ENCODE results near the gene SFRP2. TPM values are rescaled to one million over a fixed set of nuclear protein-coding genes. Genes with fewer than 3 reads are reported as not detected.

Gene SFRP2
- total and polyA plus RNA-seq, 2 of the 4 experiments (the other 2 are of a cell fraction): not detected

DNA sequence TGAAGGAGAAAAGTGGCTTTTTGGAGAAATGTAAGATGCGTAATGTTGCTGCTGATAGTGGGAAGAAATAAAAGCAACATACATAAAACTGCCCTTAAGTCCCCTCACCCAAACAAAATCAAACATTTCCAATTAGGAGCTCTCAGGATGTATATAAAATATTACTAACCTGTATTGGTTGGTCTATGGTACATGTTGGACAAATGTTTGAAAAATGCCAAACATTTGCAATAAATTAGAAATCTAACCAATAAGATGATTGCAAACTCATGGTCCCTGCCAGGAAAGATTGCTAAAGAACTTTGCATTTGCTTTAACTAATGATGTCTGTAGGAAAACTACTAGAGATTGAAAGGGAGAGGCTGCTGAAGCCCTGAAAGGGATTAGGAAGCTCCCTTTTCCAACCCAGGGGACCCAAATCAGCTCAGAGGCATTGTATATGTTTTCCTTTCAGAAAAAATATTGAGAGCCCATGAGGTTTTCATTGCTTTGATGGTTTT is 1.8 kb downstream of the SFRP2 start:
- dilution Hi-C loops (cut with HindIII; ENCODE audit: low sequenced_read_pairs, unreplicated experiment): no loop called here
- Histone ChIP-seq H3K79me1 (ENCODE audit: low read depth in 1 of 2, low read length in 2 of 2) (no peaks in the 10 kb centered on the region), H3K4me3 (ENCODE audit: insufficient read depth, low read depth, low read length) (no peak overlapping the region), H4K20me1 (ENCODE audit: insufficient read depth, low read length) (no peaks in the 10 kb centered on the region), H3K18ac (ENCODE audit: low read depth, low read length) (no peak overlapping the region), H3K9ac (ENCODE audit: low read depth, low read length) (no peak overlapping the region), H3K4me1 (ENCODE audit: control insufficient read depth, insufficient read depth, low read length) (no peaks in the 10 kb centered on the region; the same call in 1 of the 2 replicates), H3K9me1 (ENCODE audit: insufficient read depth, low read length) (no peaks in the 10 kb centered on the region), H4K8ac (ENCODE audit: low read depth in 2 of 2, low read length in 2 of 2) (no peak overlapping the region), H4K5ac (ENCODE audit: low read depth, low read length) (no peak overlapping the region), H3K27ac (ENCODE audit: insufficient read depth, low read length) (no peak overlapping the region), H2AK5ac (ENCODE audit: low read depth, low read length) (no peak overlapping the region), H3K14ac (replicated peaks; ENCODE audit: low read depth, low read length) (no peak overlapping the region), H3K36me3 (ENCODE audit: control insufficient read depth, insufficient read depth, low read length) (no peaks in the 10 kb centered on the region), H2BK5ac (ENCODE audit: low read depth, low read length, poor library complexity, severe bottlenecking) (no peak overlapping the region), H3K56ac (ENCODE audit: extremely low read depth, insufficient read depth, low read length) (no peak overlapping the region), H2BK15ac (ENCODE audit: low read depth, low read length) (no peak overlapping the region), H3K27me3 (ENCODE audit: control insufficient read depth, insufficient read depth, low read length) (peaks cover 52% of the 10 kb centered on the region), H2AK9ac (replicated peaks; ENCODE audit: low read depth, low read length, poor library complexity) (no peak overlapping the region), H2BK120ac (ENCODE audit: low read depth, low read length) (no peak overlapping the region), H3K23ac (ENCODE audit: low read depth, low read length) (no peak overlapping the region), H2AFZ (replicated peaks; ENCODE audit: low read length, poor library complexity) (no peak overlapping the region), H3K4ac (ENCODE audit: low read depth, low read length) (no peak overlapping the region), H2BK20ac (ENCODE audit: low read depth, low read length) (no peak overlapping the region), H3K4me2 (ENCODE audit: low read depth, low read length) (no peak overlapping the region), H4K91ac (ENCODE audit: insufficient read depth, low read depth, low read length) (no peak overlapping the region), H3K9me3 (ENCODE audit: control insufficient read depth, insufficient read depth, low read length) (no peaks in the 10 kb centered on the region)
- DNase-seq: no peak
- no CpG with 5 or more reads among the region's 1 CpG for WGBS, 2 experiments (ENCODE audit: extremely low coverage in 2 of 2, insufficient read length in 1 of 2)
- no TSS peak for BruUV-seq (replicated peaks)
- ChIA-PET POLR2A (ENCODE audit: unreplicated experiment) (no interaction called here), CTCF (interaction anchor here (1.0 kb wide), 1 partner anchor 8 kb away, joined by 4 read pairs; no protein-coding TSS in a partner anchor)
- intact Hi-C loops (cut with micrococcal nuclease): loop anchor here (10.0 kb wide), 1 partner anchor 718 kb away; no protein-coding TSS in a partner anchor
- in situ Hi-C loops (cut with MboI; ENCODE audit: low sequenced_read_pairs): no loop called here
- no peak for TF ChIP-seq NFE2L2 (IDR thresholded peaks at IDR 0.05; ENCODE audit: low read depth, low read length)
- TF ChIP-seq, protein P1, sequence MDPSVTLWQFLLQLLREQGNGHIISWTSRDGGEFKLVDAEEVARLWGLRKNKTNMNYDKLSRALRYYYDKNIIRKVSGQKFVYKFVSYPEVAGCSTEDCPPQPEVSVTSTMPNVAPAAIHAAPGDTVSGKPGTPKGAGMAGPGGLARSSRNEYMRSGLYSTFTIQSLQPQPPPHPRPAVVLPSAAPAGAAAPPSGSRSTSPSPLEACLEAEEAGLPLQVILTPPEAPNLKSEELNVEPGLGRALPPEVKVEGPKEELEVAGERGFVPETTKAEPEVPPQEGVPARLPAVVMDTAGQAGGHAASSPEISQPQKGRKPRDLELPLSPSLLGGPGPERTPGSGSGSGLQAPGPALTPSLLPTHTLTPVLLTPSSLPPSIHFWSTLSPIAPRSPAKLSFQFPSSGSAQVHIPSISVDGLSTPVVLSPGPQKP (IDR thresholded peaks at IDR 0.05; ENCODE audit: borderline replicate concordance, low read depth, low read length): no peak
- no peak for TF ChIP-seq BHLHE40 (IDR thresholded peaks at IDR 0.05; ENCODE audit: low read depth, low read length)
- no peak for TF ChIP-seq MXI1 (IDR thresholded peaks at IDR 0.05; ENCODE audit: borderline replicate concordance, low read depth, low read length)
- no peak for TF ChIP-seq RCOR1 (IDR thresholded peaks at IDR 0.05; ENCODE audit: insufficient replicate concordance, low read length)
- TF ChIP-seq RAD21 (IDR thresholded peaks at IDR 0.05; ENCODE audit: low read length): no peak
- TF ChIP-seq, protein P2, sequence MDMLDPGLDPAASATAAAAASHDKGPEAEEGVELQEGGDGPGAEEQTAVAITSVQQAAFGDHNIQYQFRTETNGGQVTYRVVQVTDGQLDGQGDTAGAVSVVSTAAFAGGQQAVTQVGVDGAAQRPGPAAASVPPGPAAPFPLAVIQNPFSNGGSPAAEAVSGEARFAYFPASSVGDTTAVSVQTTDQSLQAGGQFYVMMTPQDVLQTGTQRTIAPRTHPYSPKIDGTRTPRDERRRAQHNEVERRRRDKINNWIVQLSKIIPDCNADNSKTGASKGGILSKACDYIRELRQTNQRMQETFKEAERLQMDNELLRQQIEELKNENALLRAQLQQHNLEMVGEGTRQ (IDR thresholded peaks at IDR 0.05; ENCODE audit: low read depth, low read length): no peak
- no peak for TF ChIP-seq CEBPB (IDR thresholded peaks at IDR 0.05; ENCODE audit: low read depth, low read length)
- no peak for TF ChIP-seq POLR2A (IDR thresholded peaks at IDR 0.05; ENCODE audit: low read depth, low read length)
- TF ChIP-seq MAZ (IDR thresholded peaks at IDR 0.05; ENCODE audit: borderline replicate concordance, low read depth, low read length): no peak
- TF ChIP-seq RFX5 (IDR thresholded peaks at IDR 0.05; ENCODE audit: low read depth, low read length): no peak
- TF ChIP-seq FOS (IDR thresholded peaks at IDR 0.05; ENCODE audit: low read depth, low read length): no peak
- TF ChIP-seq MAFK (IDR thresholded peaks at IDR 0.05; ENCODE audit: low read depth, low read length): no peak
- no peak for TF ChIP-seq SMC3 (IDR thresholded peaks at IDR 0.05; ENCODE audit: low read depth, low read length)
- TF ChIP-seq, protein P3, sequence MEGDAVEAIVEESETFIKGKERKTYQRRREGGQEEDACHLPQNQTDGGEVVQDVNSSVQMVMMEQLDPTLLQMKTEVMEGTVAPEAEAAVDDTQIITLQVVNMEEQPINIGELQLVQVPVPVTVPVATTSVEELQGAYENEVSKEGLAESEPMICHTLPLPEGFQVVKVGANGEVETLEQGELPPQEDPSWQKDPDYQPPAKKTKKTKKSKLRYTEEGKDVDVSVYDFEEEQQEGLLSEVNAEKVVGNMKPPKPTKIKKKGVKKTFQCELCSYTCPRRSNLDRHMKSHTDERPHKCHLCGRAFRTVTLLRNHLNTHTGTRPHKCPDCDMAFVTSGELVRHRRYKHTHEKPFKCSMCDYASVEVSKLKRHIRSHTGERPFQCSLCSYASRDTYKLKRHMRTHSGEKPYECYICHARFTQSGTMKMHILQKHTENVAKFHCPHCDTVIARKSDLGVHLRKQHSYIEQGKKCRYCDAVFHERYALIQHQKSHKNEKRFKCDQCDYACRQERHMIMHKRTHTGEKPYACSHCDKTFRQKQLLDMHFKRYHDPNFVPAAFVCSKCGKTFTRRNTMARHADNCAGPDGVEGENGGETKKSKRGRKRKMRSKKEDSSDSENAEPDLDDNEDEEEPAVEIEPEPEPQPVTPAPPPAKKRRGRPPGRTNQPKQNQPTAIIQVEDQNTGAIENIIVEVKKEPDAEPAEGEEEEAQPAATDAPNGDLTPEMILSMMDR (conservative IDR thresholded peaks at IDR 0.05; ENCODE audit: low read depth, low read length): no peak
- no peak for TF ChIP-seq CHD1 (IDR thresholded peaks at IDR 0.05; ENCODE audit: low read depth, low read length)
- ATAC-seq (ENCODE audit: low read depth): no peak
